Smooth muscle cell (in vitro differentiated cells): Measurements from ENCODE around the gene HOXB3. TPM values are rescaled to one million over a fixed set of nuclear protein-coding genes. Genes with fewer than 3 reads are reported as not detected.
A peak's percentile ranks its signal among the peaks of the same experiment; 100 is the strongest.

ENCODE experiments used
- DNase-seq: peaks from one replicate; lab custom pipeline; 2025; ENCODE audit not compliant: unreplicated experiment; lab: John Stamatoyannopoulos, UW
- H2AFZ ChIP-seq: fragments of 200-600 bp; sonication (generic); 2 replicates; pipeline ENCODE4 v1.6.0; 2016; ENCODE audit warnings: antibody characterized with exemption, low read depth, mild to moderate bottlenecking
- H3F3A ChIP-seq: fragments of 200-600 bp; sonication (generic); 2 replicates; pipeline ENCODE4 v1.6.0; 2017; ENCODE audit warnings: antibody characterized with exemption, low read depth
- H3K27ac ChIP-seq: fragments of 200-600 bp; sonication (generic); 2 replicates; pipeline ENCODE4 v1.5.1; 2016; ENCODE audit warnings: low read depth, mild to moderate bottlenecking
- H3K27me3 ChIP-seq: fragments of 200-600 bp; sonication (generic); 2 replicates; pipeline ENCODE4 v1.6.1; 2016; ENCODE audit warnings: low read depth, mild to moderate bottlenecking
- H3K36me3 ChIP-seq: fragments of 200-600 bp; sonication (generic); 2 replicates; pipeline ENCODE4 v1.5.1; 2016; ENCODE audit warnings: low read depth
- H3K4me1 ChIP-seq: fragments of 200-600 bp; sonication (generic); 2 replicates; pipeline ENCODE4 v1.5.1; 2016; ENCODE audit warnings: low read depth
- H3K4me2 ChIP-seq: fragments of 200-600 bp; sonication (generic); 2 replicates; pipeline ENCODE4 v1.6.0; 2016; ENCODE audit warnings: mild to moderate bottlenecking
- H3K4me3 ChIP-seq: fragments of 200-600 bp; sonication (generic); 2 replicates; pipeline ENCODE4 v1.5.1; 2016; ENCODE audit warnings: mild to moderate bottlenecking
- H3K79me2 ChIP-seq: fragments of 200-600 bp; sonication (generic); 2 replicates; pipeline ENCODE4 v1.6.0; 2016; ENCODE audit warnings: low read depth, mild to moderate bottlenecking
- H3K9ac ChIP-seq: fragments of 200-600 bp; sonication (generic); 2 replicates; pipeline ENCODE4 v1.6.0; 2016; ENCODE audit warnings: low read depth
- H3K9me3 ChIP-seq: fragments of 200-600 bp; sonication (generic); replicated peaks from 2 replicates; pipeline ENCODE4 v1.5.1; 2016; ENCODE audit warnings: low read depth
- H4K20me1 ChIP-seq: fragments of 200-600 bp; sonication (generic); 2 replicates; pipeline ENCODE4 v1.6.0; 2016; ENCODE audit warnings: low read depth
- CTCF ChIP-seq: fragments of 200-600 bp; sonication (generic); IDR thresholded peaks from 2 replicates; pipeline ENCODE4 v1.5.1; 2017; ENCODE audit warnings: borderline replicate concordance, mild to moderate bottlenecking, antibody characterized with exemption; ENCODE audit not compliant: insufficient read depth, poor library complexity, severe bottlenecking
- WGBS: methylation state at CpG from one replicate; pipeline ENCODE4 v1.1.7; 2016; ENCODE audit warnings: low lambda C conversion rate; 5-methylcytosine and 5-hydroxymethylcytosine counted together
- polyA plus RNA-seq: library from polyadenylated mRNA; unstranded; fragments of >200 nt; fragmentation: Nextera tagmentation; extraction: Ambion mirVana; gene quantifications from 2 replicates; pipeline ENCODE4 v1.2.1, GENCODE V29; 2016
- total RNA-seq: library from RNA; depleted of rRNA; stranded (reverse); fragments of >200 nt; gene quantifications from 2 replicates; pipeline ENCODE4 v1.2.3, GENCODE V29; 2014

Gene HOXB3
- total and polyA plus RNA-seq, 2 experiments from 2014 or later, result 2.8 to 5.1 TPM

GRCh38 chr17:48569240-48569582 is 20.8 kb downstream of the HOXB3 start:
- 39% methylated on average over 3 of the region's 3 CpGs for WGBS
- Histone ChIP-seq H3K4me3 (no peak overlapping the region), H3K9me3 (no peaks in the 10 kb centered on the region), H3K36me3 (no peaks in the 10 kb centered on the region), H3K79me2 (peaks cover 47% of the 10 kb centered on the region), H4K20me1 (peaks cover 100% of the 10 kb centered on the region), H3K9ac (no peak overlapping the region), H3K4me2 (peak overlapping the region; percentile 36), H3K4me1 (peaks cover 10% of the 10 kb centered on the region), H2AFZ (no peak overlapping the region), H3F3A (no peaks in the 10 kb centered on the region), H3K27ac (no peak overlapping the region), H3K27me3 (peaks cover 98% of the 10 kb centered on the region)
- TF ChIP-seq CTCF, result no peak
- no peak for DNase-seq

- Histone ChIP-seq H3K4me1 (peaks cover 10% of the 10 kb centered on the region), H3K27me3 (peaks cover 97% of the 10 kb centered on the region), H2AFZ (no peak overlapping the region), H3K27ac (no peak overlapping the region), H3K4me2 (peak overlapping the region; percentile 36), H3K9me3 (no peaks in the 10 kb centered on the region), H3K9ac (no peak overlapping the region), H4K20me1 (peaks cover 100% of the 10 kb centered on the region), H3F3A (no peaks in the 10 kb centered on the region), H3K4me3 (no peak overlapping the region), H3K36me3 (no peaks in the 10 kb centered on the region), H3K79me2 (peaks cover 48% of the 10 kb centered on the region)
- no peak for TF ChIP-seq CTCF
- 36% methylated on average over 33 of the region's 33 CpGs for WGBS
- DNase-seq, result no peak
Measured at GRCh38 chr17:48568499-48569239, 21.4 kb downstream of the HOXB3 start.

GRCh38 chr17:48567646-48568354 is 22.2 kb downstream of the HOXB3 start:
- H3K36me3 ChIP-seq, result no peaks in the 10 kb centered on the region
- no peaks in the 10 kb centered on the region for H3K9me3 ChIP-seq
- 57% methylated on average over 2 of the region's 2 CpGs for WGBS
- peaks cover 97% of the 10 kb centered on the region for H3K27me3 ChIP-seq
- H3K4me3 ChIP-seq, result no peak overlapping the region
- H3K79me2 ChIP-seq, result peaks cover 55% of the 10 kb centered on the region
- no peak for TF ChIP-seq CTCF
- H4K20me1 ChIP-seq, result peaks cover 100% of the 10 kb centered on the region
- no peak overlapping the region for H3K9ac ChIP-seq
- H3K4me1 ChIP-seq, result peaks cover 10% of the 10 kb centered on the region
- no peak overlapping the region for H2AFZ ChIP-seq
- no peak overlapping the region for H3K4me2 ChIP-seq
- no peak overlapping the region for H3K27ac ChIP-seq
- DNase-seq, result no peak
- no peaks in the 10 kb centered on the region for H3F3A ChIP-seq
